Endothelial cell of umbilical vein (primary cell): Measurements from ENCODE around the gene AQP12B. TPM values are rescaled to one million over a fixed set of nuclear protein-coding genes. Genes with fewer than 3 reads are reported as not detected.

Experiments used
- BruUV-seq: library from RNA; stranded (reverse); fragments of 400-500 nt; replicated peaks from 2 replicates; lab custom pipeline; 2021; lab: Mats Ljungman, UMichigan
- CTCF ChIA-PET: fragments of 300-600, 350-600 bp; sonication (Branson Sonifier 250); formaldehyde crosslinking; loops from one replicate; lab custom pipeline; 2021; ENCODE audit warnings: antibody characterized with exemption, inconsistent platforms; lab: Charles Lee
- POLR2A ChIA-PET: fragments of 300-600, 350-600 bp; sonication (Branson Sonifier 250); formaldehyde crosslinking; loops from one replicate; lab custom pipeline; 2021; ENCODE audit warnings: antibody characterized with exemption, inconsistent platforms; lab: Charles Lee
- DNase-seq: peaks from one replicate; pipeline ENCODE4 v3.0.0-alpha.2; 2011; ENCODE audit warnings: low read depth, low spot score
- FAIRE-seq: peaks from 2 replicates; lab custom pipeline; 2011; peaks lifted over from hg19 to GRCh38; lab: Jason Lieb, UNC
- H2AFZ ChIP-seq: 2 replicates; pipeline ENCODE4 v1.6.0; 2012; ENCODE audit warnings: low read depth, low read length, control low read depth, inconsistent platforms
- H3K27ac ChIP-seq: 2 replicates; pipeline ENCODE4 v1.5.1; 2011; ENCODE audit warnings: low read depth, mild to moderate bottlenecking, control low read depth, low read length, moderate library complexity; ENCODE audit not compliant: insufficient read depth
- H3K27me3 ChIP-seq, 2 experiments: 2 replicates each; pipeline versions ENCODE4 v1.6.0 to v1.6.1; 2011; ENCODE audit warnings: low read length in 2 of 2, mixed read lengths in 1 of 2; ENCODE audit not compliant: control insufficient read depth in 2 of 2, insufficient read depth in 2 of 2
- H3K36me3 ChIP-seq, 2 experiments: 2 replicates in 1 of 2; 3 replicates in 1 of 2; pipeline ENCODE4 v1.5.1; 2011; ENCODE audit warnings: low read length in 2 of 2, mild to moderate bottlenecking in 1 of 2, moderate library complexity in 1 of 2; ENCODE audit not compliant: control insufficient read depth in 2 of 2, insufficient read depth in 2 of 2; ENCODE audit errors: extremely low read depth in 1 of 2
- H3K4me1 ChIP-seq: 3 replicates; pipeline ENCODE4 v1.5.1; 2011; ENCODE audit warnings: mild to moderate bottlenecking, low read length; ENCODE audit not compliant: control insufficient read depth, insufficient read depth; ENCODE audit errors: extremely low read depth
- H3K4me2 ChIP-seq: 2 replicates; pipeline ENCODE4 v1.6.1; 2011; ENCODE audit warnings: low read length, control low read depth, mixed read lengths; ENCODE audit not compliant: insufficient read depth
- H3K4me3 ChIP-seq, 3 experiments: fragments of 200-600 bp in 1 of 3; sonication (generic), shearing (Covaris generic) in 1 of 3; replicated peaks in 1 of 3; 2 replicates each; pipeline ENCODE4 v1.5.1; 2011 to 2016; ENCODE audit warnings: control low read depth in 3 of 3, low read length in 3 of 3, mild to moderate bottlenecking in 2 of 3, inconsistent platforms in 1 of 3, low read depth in 1 of 3, moderate library complexity in 1 of 3; ENCODE audit not compliant: insufficient read depth in 1 of 3
- H3K79me2 ChIP-seq: 2 replicates; pipeline ENCODE4 v1.6.0; 2012; ENCODE audit warnings: low read length, inconsistent platforms; ENCODE audit not compliant: control insufficient read depth, insufficient read depth
- H3K9ac ChIP-seq: replicated peaks from 2 replicates; pipeline ENCODE3; 2011; ENCODE audit warnings: low read length, control low read depth; ENCODE audit not compliant: insufficient read depth; ENCODE audit errors: extremely low read depth
- H3K9me1 ChIP-seq: replicated peaks from 3 replicates; pipeline ENCODE4 v1.6.0; 2011; ENCODE audit warnings: mild to moderate bottlenecking, low read length; ENCODE audit not compliant: control insufficient read depth, insufficient read depth; ENCODE audit errors: extremely low read depth
- H3K9me3 ChIP-seq: replicated peaks from 2 replicates; pipeline ENCODE4 v1.5.1; 2012; ENCODE audit warnings: low read length, inconsistent platforms; ENCODE audit not compliant: control insufficient read depth, insufficient read depth
- H4K20me1 ChIP-seq: replicated peaks from 2 replicates; pipeline ENCODE3; 2011; ENCODE audit warnings: mild to moderate bottlenecking, low read length; ENCODE audit not compliant: control insufficient read depth, insufficient read depth; ENCODE audit errors: extremely low read depth
- CTCF ChIP-seq, 2 donors: IDR thresholded peaks; 1 replicate in 1 of 2; 2 replicates in 1 of 2; pipeline ENCODE4 v1.5.1; 2011; ENCODE audit warnings: low read length in 2 of 2, mild to moderate bottlenecking in 2 of 2, moderate library complexity in 2 of 2, control low read depth in 1 of 2, inconsistent platforms in 1 of 2, low read depth in 1 of 2; ENCODE audit not compliant: insufficient read depth in 1 of 2; ENCODE audit errors: extremely low read depth in 1 of 2
- EZH2 ChIP-seq: IDR thresholded peaks from 2 replicates; pipeline ENCODE4 v1.6.1; 2012; ENCODE audit warnings: borderline replicate concordance, low read depth, mild to moderate bottlenecking, moderate library complexity, low read length, inconsistent platforms; ENCODE audit not compliant: severe bottlenecking
- FOS ChIP-seq: IDR thresholded peaks from 2 replicates; pipeline ENCODE4 v1.6.1; 2011; ENCODE audit warnings: mild to moderate bottlenecking, low read length, moderate library complexity, borderline replicate concordance; ENCODE audit not compliant: insufficient read depth
- GATA2 ChIP-seq: IDR thresholded peaks from 2 replicates; pipeline ENCODE4 v1.7.0; 2011; ENCODE audit warnings: low read depth, mild to moderate bottlenecking, moderate library complexity, mixed read lengths, low read length; ENCODE audit not compliant: insufficient read length, insufficient read depth
- JUN ChIP-seq: IDR thresholded peaks from 2 replicates; pipeline ENCODE4 v1.6.1; 2011; ENCODE audit warnings: borderline replicate concordance, low read depth; ENCODE audit not compliant: insufficient read length, insufficient read depth
- MYC ChIP-seq: IDR thresholded peaks from one replicate; pipeline ENCODE4 v1.6.1; 2011; ENCODE audit warnings: mild to moderate bottlenecking, low read depth, low read length
- POLR2A ChIP-seq: IDR thresholded peaks from 2 replicates; pipeline ENCODE4 v1.6.1; 2012; ENCODE audit warnings: low read depth, mild to moderate bottlenecking, control low read depth, low read length
- POLR2AphosphoS5 ChIP-seq: IDR thresholded peaks from 2 replicates; pipeline ENCODE4 v1.6.1; 2012; ENCODE audit warnings: low read depth, mild to moderate bottlenecking, control low read depth, low read length, moderate library complexity; ENCODE audit not compliant: insufficient read depth
- dilution Hi-C: fragments of 300-500 bp; cut with MboI; formaldehyde crosslinking; loops from one replicate; pipeline ENCODE4 v1.15.0; 2019; ENCODE audit warnings: low sequenced_read_pairs; ENCODE audit not compliant: extremely low pct_ligation_motif_present
- intact Hi-C: fragments of 100-400 bp; cut with micrococcal nuclease; formaldehyde crosslinking; loops from one replicate; pipeline ENCODE4 v1.10.0; 2022
- polyA plus RNA-seq, 4 experiments: library from polyadenylated mRNA; depleted of rRNA in 3 of 4; stranded (reverse) in 3 of 4; unstranded in 1 of 4; fragments of >200 nt; gene quantifications; 2 replicates each; pipeline versions ENCODE4 v1.2.1 to v1.2.3, GENCODE V29; 2011 to 2012; ENCODE audit warnings: missing spikeins in 1 of 4
- total RNA-seq: library from RNA; stranded (reverse); gene quantifications from 2 replicates; pipeline ENCODE4 v1.2.3, GENCODE V29; 2021
- TF ChIP-seq, protein P1 (sequence below): IDR thresholded peaks from 2 replicates; pipeline ENCODE4 v1.6.1; 2011; ENCODE audit not compliant: insufficient read depth, insufficient read length

AQP12B gene
- total and polyA plus RNA-seq, 2 donors (not counting 3 experiments of a cell fraction or from before 2014, with no cell fraction given), result not detected

- H3K9ac ChIP-seq, result no peak overlapping the region
- no peaks in the 10 kb centered on the region for H3K4me1 ChIP-seq
- no peak overlapping the region for H3K4me3 ChIP-seq
- H3K36me3 ChIP-seq, result no peaks in the 10 kb centered on the region
- no peak for FAIRE-seq
- ChIA-PET CTCF (no interaction called here), POLR2A (no interaction called here)
- no peaks in the 10 kb centered on the region for H3K27me3 ChIP-seq
- H3K79me2 ChIP-seq, result no peaks in the 10 kb centered on the region
- H3K9me3 ChIP-seq, result no peaks in the 10 kb centered on the region
- no peak for DNase-seq
- intact Hi-C loops (no loop called here), dilution Hi-C loops (no loop called here)
- H3K4me2 ChIP-seq, result no peak overlapping the region
- BruUV-seq, result no TSS peak
- no peak overlapping the region for H2AFZ ChIP-seq
- no peak for TF ChIP-seq POLR2A
- TF ChIP-seq POLR2AphosphoS5, result no peak
- no peak for TF ChIP-seq FOS
- no peak for TF ChIP-seq CTCF (IDR thresholded peaks at IDR 0.05; ENCODE audit: extremely low read depth in 1 of 2, insufficient read depth in 1 of 2, low read depth in 1 of 2, low read length in 2 of 2)
- TF ChIP-seq, protein P1, sequence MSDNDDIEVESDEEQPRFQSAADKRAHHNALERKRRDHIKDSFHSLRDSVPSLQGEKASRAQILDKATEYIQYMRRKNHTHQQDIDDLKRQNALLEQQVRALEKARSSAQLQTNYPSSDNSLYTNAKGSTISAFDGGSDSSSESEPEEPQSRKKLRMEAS, result no peak
- no peak for TF ChIP-seq JUN
- TF ChIP-seq EZH2, result no peak
- no peak for TF ChIP-seq MYC
- TF ChIP-seq GATA2, result no peak
- no peak overlapping the region for H3K27ac ChIP-seq
- no peaks in the 10 kb centered on the region for H4K20me1 ChIP-seq
- H3K9me1 ChIP-seq, result no peaks in the 10 kb centered on the region
Observed at GRCh38 chr2:240629619-240629967, 53.1 kb downstream of the AQP12B start.
